NCI-H1436 (cell line): Measurements from ENCODE around the gene NECTIN1.

ENCODE experiments used
- DNase-seq: peaks from one replicate; lab custom pipeline; 2025; lab: John Stamatoyannopoulos, UW

The NECTIN1 gene

DNA sequence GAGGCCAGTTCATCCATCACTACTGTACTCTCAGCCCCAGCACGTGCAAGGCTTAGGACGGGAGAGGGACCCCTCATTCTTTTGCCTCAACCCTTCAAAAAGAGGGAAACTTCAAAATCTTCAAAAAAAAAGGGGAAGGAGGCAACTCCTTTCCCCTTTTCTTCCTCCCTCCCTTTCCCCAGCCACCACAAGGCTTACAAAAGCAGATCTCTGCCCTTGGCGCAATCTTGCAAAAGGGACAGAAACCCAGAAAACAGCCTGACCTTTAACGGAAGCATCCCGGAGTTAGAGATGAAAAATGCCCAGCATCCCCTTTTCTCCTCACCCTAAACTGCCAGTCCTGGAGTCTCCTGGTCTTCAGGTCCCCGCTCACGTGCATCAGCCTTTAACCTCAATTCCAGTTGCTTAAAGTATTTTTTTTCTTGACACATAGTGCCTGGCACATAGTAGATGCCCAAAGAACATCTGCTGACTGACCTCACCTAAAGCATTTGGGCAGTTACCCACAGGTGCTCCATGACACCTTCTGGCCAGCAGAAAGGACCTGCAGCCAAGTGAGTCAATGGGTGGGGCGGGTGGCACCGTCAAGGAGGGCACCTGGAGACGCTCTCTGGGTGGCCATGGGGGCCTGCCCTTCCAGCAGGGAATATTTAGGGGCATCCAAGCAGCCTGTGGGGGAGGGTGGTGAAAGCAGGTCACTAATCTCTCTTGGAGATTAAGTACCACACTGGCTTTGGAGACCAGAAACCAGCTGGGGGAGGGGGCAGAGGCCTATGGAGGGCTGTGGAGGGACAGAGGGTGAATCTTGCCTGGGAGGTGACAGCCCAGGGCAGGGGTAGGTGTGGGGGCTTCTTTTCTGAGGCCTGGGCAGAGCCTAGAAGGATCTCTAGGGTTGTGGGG lies 16.3 kb downstream of the NECTIN1 start:
- no peak for DNase-seq

DNA sequence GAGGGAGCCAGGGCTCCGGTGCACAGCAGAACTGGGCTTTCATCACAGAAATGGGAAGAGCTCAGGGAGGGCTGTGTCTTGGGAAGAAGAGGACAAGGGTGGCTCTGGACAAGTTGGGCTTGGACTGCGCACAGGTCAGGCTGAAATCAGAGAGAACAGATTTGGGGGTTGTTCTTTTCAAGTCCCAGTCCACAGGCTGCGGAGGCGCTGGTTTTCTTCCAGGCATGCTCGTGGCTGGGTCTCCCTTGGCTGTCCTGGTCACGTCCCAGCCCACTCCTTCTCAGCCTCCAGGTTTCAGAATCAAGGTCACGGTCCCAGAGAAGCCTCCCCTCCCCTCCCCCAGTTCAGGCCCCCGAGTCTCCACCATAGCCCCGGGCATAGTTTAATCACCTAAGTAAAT lies 17.0 kb downstream of the NECTIN1 start:
- no peak for DNase-seq

DNA sequence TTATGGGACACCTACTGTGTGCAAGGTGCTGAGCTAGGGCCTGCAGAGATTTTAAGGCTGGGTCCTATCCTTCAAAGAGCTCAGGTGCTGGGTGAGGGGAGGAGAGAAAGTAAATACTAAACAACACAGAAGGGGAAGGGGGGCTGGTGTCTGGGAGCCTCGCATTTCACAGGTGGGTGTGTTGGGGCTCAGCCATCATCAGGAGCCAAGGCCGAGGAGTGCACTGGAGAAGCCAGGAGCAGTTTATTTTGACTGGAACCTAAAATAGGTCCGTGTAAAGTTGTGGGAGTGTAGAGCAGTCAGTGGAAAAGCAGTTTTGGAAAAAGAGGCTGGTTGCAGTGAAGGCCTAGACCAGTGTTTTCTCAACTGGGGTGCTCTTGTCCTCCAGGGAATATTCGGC lies 17.5 kb downstream of the NECTIN1 start:
- DNase-seq: no peak

DNA sequence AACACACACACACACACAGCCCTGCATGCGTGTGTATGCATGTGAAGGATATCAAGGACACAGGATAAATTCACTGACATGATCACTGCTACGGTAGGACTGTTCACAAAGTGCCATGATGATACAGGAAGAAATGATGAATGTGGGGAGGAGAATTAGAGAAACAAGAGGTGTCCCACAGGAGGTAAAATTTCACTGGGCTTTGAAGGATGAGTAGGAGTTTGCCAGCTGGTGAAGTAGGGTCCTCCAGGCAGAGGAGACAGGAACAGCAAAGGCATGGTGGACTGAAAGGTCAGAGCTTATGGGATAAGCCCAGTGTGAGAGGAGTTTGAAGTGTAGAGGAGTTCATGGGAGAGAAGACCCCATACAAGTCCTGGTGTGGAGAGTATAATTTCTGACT lies 18.6 kb downstream of the NECTIN1 start:
- no peak for DNase-seq

DNA sequence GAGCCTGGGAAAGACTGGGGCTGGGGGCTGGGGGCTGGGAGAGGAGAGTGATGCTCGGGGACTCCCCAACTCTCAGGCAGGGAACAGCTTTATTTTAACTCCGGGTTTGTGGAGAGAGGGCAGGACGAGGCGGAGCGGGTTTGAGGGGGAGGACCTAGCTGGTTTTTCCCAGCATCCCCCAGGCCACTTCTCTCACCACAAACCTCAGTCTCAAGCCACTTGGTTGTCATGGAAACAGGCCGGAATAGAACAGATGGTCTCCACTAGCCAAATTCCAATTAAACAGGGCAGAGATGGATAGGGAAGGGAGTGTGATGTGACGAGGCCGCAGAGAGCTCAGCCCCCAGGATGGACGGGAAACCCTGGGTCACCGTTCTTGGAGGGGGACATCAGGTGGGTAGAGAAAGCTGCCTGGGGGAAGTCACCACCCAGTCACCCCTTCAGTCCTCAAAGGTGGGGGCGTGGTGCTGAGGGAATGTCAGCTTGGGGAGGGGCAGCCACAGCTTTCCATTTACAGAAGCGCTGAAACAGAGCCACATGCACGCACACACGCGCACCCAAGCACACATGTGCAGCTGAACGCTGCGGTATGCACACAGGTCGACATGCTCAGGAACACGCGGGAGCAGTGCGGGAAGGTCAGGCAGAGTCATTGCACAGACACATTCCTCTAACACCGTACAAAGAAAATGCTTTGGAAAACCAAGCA lies 19.2 kb downstream of the NECTIN1 start:
- no peak for DNase-seq

DNA sequence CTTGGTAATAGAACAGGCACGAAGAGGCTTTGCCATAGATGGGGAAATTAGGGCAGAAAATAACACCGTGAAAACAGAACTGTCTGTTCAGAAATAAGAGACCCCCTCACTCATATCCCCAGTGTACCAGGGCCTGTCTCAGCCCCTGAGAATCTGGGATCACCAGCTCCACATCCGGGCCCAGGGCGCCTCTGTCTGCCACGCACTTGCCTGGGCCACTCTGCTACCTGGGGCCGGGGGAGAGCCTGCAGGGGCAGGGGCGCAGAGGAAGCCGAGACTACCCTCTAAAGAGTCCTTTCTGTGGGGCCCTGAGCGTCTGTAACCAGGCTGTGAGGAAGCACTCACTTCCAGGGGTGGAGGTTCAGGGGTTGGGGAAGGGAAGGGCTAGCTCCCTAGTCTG lies 19.8 kb downstream of the NECTIN1 start:
- DNase-seq: no peak

DNA sequence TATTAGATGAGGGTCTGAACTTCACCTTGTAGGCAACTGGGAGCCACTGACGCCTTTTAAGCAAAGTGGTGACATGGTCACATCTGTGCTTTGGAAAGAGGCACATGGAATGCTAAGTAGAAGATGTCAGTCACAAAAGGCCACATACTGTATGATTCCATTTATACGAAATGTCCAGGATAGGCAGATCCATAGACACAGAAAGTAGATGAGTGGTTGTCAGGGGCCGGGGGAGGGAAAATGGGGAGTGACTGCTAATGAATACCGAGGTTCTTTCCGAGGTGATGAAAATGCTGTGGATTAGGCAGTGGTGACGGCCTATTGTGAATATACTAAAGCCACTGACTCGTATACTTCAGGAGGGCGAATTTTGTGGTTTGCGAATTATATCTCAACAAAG lies 20.6 kb downstream of the NECTIN1 start:
- no peak for DNase-seq

DNA sequence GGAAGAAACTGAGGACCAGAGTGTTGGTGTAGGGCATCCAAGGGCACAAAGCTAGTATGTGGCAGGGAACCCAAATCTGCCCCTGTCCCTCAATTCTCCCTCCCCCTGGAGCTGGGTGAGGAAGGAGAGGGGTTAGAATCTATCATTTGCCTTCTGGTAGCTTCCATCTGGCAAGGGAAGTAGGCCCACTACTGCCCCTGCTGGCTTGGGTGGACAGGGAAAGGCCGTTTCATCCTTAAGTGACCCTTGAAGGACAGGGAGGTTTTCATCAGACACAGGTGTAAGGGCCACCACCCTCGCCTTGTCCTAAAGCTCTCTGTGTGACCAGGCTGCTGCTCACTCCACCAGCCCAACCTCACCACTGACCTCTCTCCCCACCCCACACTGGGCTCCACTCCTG lies 22.1 kb downstream of the NECTIN1 start:
- DNase-seq: no peak

DNA sequence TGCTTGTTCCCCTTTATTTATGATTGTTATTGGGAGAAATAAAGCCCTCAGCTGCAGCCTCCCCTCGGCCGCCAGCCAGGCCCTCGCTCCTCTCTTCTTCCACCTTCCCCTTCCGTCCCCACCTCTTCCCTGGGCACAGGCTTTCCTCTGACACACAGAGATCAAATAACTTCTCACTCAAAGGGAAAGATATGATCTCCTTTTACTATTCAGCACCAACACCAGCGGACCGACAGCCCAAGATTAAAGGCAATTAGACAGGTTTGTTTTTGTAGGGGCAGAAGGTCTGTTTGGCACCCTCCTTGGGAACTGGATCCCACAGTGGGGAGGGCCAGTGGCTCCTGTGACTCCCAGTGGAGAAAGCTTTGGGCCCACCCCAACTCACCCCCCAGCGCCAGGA lies 23.0 kb downstream of the NECTIN1 start:
- no peak for DNase-seq

DNA sequence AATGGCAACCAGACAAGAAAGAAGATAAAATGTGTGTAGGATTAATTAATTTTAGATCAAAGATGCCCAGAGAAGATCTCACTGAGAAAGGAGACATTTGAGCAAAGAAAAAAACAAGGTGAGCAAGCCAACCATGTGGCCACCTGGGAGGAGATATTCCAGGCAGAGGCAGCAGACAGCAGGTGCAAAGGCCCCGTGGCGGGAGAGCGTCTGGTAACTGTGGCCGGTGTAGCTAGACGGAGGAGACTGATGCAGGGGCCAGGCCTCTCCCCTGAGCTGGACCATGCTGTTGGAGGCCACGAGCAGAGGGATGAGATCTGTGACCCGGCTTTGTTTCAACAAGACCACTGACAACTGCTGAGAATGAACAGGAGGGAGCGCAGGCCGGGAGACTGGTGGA lies 23.6 kb downstream of the NECTIN1 start:
- no peak for DNase-seq

DNA sequence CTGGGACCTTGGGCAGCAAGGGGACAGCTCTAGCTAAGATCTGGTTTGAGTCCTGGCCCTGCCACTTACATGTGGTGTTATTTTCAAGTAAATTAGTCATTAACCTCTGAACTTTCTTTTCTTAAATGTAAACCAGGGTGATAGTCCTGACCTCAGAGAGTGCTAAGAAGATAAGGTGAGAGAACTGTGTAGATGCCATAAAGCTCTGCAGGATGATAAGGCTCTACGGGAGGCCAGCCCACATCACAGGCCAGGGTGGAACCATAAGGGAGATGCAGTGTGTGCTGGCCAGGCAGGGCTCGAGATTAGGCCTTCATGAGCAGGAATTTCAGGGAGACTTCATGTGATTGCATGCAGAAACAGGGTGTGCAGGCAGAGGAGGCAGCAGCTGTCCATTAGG lies 24.2 kb downstream of the NECTIN1 start:
- DNase-seq: no peak

DNA sequence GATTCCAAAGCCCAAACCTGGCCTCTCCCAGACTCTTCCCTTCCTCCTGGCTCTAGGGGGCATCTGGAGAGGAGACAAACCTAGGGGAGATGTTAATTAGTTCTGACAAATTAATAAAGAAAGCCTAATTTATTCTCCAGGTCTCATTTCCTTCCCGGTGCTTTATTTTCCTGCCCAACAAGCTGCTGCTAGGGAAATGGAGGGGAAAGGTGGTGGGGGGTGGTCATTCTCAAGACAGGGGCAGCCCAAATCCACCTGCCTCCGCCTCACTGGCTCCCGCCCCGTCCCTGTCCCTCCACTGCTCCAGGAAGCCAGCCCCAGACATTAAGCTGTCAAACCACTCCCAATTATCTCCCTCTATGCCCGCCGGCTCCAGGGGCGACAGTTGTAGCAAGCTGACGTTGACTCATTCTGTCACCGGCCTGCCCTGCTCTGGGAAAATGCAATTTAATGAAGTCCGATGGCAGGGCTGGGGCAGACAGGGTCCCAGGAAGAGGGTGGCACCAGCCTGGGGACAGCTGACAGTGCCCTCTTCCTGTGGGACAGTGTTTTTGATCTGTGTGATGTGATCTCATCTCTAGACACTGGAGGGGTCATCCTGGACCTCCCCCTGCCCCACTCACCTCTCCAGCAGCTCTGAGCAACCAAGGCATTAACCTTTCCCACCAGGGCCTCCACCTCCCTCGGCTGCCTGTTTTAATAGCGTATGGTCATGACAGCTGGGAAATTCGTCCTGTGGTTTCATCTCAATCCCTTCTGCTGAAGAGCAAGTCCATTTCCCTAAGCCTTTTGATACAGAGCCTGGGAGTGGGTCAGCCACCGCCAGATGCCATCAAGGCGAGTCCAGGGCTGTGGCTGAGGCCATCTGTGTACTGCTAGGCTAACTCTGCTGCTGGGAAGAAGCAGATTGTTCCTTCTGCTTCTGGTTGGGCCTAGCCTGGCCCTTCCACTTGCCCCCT lies 27.1 kb downstream of the NECTIN1 start:
- DNase-seq: no peak

DNA sequence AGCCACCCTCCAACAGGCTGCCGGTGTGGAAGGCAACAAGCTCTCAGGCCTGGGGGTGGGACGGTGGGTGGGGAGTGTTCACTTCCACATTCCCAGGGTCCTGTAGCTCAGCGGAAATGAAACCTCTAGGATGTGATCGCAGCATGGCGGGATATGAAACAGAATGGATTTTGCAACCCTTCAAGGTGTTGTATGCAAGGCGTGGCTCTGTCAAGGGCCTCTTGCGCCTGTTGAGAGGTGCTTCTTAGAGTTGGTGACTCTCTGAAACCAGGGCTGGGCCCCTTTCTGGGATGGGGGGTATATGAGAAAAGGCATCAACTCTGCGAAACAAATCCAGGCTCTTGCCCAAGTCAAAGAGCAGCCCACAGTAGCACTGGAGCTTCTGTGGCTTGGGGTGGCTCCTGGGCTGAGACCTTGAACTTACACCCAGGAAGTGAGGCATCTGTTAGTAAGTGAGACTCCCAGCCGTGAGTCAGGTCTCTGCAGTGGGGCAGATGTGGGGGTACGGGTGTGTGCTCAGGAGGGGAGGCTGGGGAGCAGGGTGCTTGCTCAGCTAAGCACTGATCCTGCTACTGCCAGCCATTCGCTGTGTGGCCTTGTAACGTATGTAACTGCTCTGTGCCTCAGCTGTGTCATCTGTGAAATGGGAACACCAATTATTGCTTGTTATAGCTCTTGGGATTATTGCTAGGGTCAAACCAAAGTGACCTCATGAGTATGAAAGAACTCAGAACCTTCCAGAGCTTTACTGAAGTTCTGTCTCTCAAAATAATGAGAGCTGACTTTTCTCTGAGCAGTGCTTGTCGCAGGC lies 28.3 kb downstream of the NECTIN1 start:
- DNase-seq: no peak

DNA sequence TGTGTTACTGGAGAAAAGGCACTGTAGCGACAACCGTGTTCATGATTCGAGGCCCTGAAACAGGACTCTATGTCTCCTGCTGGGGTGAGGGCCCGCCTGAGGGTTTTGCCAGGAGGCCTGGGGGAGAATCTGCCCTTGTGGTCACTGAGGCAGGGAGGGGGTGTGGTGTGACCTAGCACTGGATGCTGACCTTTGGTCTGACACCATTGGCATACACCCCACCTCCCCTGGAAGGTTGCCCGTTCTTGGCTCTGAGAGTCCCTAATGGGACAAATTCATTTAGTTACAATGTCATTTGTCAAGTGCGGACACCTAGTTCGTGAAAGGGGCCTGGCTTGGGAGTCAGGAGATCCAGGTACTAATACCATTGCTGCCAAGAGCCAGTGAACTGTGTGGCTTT lies 29.0 kb downstream of the NECTIN1 start:
- no peak for DNase-seq

DNA sequence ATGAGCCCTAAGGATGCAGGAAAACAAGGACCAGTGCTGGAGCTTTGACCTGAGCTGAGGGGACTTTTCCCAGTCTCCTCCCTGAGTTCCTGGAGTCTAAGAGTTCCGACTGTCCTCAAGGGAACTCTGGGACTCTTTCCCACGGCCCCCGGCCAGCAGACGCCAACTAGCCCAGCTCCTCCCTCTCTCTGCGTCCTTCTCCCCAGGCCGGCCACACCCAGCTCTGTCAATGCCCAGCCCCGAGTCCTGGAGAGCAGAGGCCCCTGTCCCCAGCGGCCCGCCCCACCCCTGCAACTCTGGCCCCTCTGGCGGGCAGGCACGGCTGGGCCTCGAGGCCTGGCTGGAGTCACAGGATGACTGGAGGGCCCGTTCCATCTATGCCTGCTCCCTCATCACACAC lies 29.8 kb downstream of the NECTIN1 start:
- no peak for DNase-seq

DNA sequence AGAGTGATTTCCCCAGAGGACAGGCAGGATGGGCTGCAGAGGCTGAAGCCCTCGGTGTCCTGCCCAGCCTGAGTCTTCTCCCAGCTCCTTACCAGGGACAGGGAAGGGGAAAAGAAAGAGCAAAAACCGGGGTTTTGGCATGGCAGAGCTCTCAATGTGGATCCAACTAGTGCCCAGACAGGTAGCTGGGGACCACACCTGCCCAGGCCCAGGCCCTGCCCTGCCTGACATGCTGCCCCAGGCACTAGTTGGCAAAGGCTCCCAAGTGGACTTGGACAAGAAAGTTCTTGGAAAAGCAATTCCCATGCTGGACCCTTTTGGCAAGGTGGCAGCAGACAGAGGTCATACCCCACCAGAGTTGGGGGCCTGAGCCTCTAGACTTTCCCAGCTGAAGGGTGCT lies 31.1 kb downstream of the NECTIN1 start:
- DNase-seq: no peak

DNA sequence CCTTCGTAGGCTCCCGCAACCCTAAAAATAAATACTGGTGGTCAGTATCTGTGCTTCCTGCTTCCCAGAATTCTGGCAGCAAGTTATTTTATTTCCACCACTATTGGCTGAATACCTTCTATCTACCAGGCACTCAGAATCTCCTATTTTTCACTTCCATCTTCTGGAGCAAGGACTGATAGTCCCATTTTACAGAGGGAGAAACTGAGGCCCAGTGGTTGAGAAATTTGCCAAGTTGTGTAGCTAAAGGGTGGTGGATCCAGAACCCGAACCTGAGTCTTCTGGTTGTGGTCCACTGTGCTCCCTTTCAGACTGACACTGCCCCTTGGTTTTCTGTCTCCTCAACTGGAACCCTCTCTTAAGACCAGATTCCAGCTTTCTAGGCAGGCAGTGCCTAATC lies 31.6 kb downstream of the NECTIN1 start:
- DNase-seq: no peak

DNA sequence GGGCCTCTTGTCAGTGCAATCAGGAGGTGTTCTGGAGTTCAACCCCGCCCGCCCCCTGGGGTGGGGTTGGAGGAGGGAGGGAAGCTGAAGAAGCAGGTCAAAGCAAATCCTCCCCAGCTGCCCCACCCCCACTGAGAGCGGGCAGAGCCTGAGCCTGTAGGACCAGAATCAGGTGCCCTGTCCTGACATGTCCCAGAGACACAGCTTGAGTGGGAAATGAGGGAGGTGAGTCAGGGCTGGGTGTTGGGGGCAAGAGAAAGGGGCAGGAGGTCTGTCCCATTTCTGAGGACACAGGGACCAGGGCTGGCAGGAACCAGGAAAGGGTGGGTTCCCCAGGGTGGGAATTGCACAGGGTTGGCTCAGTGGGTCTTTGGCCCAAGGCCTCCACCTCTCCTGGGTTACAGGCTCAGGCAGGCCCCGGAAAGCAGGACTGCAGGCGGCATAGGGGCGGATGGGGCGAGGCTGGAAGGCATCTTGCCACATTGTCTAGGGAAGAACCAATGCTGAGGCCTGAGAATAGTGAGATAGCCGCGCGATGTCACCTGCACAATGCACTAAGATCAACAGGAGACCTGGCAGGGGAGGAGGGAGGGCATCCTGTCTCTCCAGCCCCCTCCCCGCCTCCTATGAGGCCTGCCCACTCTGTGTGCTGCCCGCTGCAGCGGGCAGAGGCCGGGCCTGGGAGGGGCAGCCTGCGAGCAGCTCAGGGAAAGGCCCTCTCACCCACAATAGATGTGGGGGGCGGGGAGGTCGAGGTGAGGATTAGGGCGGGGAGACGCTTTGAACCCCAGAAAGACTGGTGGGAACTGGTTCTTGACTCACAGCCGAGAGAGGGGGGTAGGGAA lies 32.4 kb downstream of the NECTIN1 start:
- no peak for DNase-seq

DNA sequence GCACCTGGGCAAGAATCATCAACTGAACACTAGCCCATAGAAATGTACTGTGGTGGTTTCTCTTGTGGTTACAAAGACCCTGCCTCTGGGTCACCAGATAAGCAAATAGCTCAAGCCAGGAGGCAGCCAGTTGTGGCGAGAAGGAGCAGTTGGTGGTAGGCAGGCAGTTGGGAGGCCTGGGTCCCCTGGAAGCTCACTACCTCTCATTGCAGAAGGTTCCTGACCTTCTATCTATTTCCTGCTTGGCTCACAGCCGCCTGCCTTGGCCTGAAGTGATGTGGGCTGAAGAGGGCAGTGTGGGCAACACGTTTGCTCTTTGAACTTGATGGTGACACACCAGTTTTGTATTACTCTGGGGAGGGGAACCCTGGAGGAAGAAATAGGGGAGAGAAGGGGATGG lies 34.7 kb downstream of the NECTIN1 start:
- DNase-seq: no peak

DNA sequence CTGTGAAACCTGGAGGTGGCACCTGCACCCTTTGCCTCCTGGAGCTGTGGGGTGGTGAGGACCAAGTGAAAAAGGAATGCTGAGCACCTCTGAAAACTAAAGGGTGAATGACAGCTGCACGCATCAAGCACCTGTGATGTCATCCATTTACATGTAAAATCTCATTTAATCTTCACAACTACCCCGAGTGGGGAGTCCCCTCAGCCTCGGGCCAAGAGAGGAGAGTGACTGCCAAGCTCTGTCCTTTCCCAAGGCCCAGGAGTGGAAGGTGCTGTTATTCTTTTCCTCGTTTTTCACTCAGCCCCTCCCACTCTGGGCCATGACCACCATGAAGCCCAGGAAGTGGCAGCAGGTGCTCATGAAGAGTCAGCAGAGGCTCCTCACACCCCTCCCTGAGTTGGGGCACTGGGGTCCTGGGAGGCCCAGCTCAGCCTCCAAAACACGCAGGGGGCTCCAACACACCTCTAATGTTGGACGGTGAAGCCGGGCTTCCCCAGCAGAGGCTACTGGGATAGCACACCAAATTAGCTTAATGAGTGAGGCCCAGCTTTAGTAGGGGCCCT lies 35.7 kb downstream of the NECTIN1 start:
- DNase-seq: no peak

DNA sequence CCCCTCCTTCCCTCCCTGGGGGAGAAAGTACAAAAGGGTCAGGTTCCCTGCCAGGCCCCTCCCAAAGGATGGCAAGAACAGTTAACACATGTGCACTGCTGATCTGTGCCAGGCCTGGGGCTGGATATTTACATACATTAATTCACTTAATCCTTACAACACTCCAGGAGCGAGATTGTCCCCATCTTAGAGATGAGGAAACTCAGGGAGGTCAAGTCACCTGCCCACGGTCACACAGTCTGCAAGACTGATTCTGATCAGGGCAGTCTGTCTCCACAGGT lies 36.5 kb downstream of the NECTIN1 start:
- DNase-seq: no peak
